Stimulated activated CD4-positive, alpha-beta T cell treated with anti-CD3 and anti-CD28 coated beads, TNF-alpha, amount 100 ng/mL, for 48 hours (primary cell): ENCODE data around the gene MAML2.

Experiments used
- DNase-seq, 3 donors: peaks; one replicate each; pipeline ENCODE4 v3.0.0-alpha.2; 2020; ENCODE audit warnings: low read depth in 3 of 3

Gene MAML2

GRCh38 chr11:96318399-96318798 is 24.6 kb downstream of the MAML2 start:
- DNase-seq: no peak

GRCh38 chr11:96317985-96318384 is 25.0 kb downstream of the MAML2 start:
- DNase-seq: no peak

- no peak for DNase-seq
Measured at GRCh38 chr11:96317571-96317970, 25.4 kb downstream of the MAML2 start.

GRCh38 chr11:96316869-96317268 is 26.1 kb downstream of the MAML2 start:
- no peak for DNase-seq

- DNase-seq: no peak
Measured at GRCh38 chr11:96315476-96315875, 27.5 kb downstream of the MAML2 start.

- DNase-seq: no peak
Measured at GRCh38 chr11:96314326-96315020, 28.5 kb downstream of the MAML2 start.

- DNase-seq: no peak
Measured at GRCh38 chr11:96313163-96313562, 29.8 kb downstream of the MAML2 start.

- no peak for DNase-seq
Measured at GRCh38 chr11:96311120-96311568, 31.9 kb downstream of the MAML2 start.

- DNase-seq: no peak
Measured at GRCh38 chr11:96310236-96310635, 32.8 kb downstream of the MAML2 start.

- DNase-seq: no peak
Measured at GRCh38 chr11:96309643-96310017, 33.4 kb downstream of the MAML2 start.

GRCh38 chr11:96309016-96309642 is 33.9 kb downstream of the MAML2 start:
- DNase-seq: no peak

- DNase-seq: no peak
Measured at GRCh38 chr11:96307776-96308140, 35.2 kb downstream of the MAML2 start.

- no peak for DNase-seq
Measured at GRCh38 chr11:96306933-96307775, 35.8 kb downstream of the MAML2 start.

- no peak for DNase-seq
Measured at GRCh38 chr11:96306600-96306932, 36.4 kb downstream of the MAML2 start.

- no peak for DNase-seq
Measured at GRCh38 chr11:96306071-96306470, 36.9 kb downstream of the MAML2 start.

- DNase-seq: no peak
Measured at GRCh38 chr11:96303980-96304379, 39.0 kb downstream of the MAML2 start.

GRCh38 chr11:96303064-96303463 is 39.9 kb downstream of the MAML2 start:
- no peak for DNase-seq

- no peak for DNase-seq
Measured at GRCh38 chr11:96301818-96302217, 41.2 kb downstream of the MAML2 start.

GRCh38 chr11:96299155-96299888 is 43.7 kb downstream of the MAML2 start:
- DNase-seq: no peak

GRCh38 chr11:96295369-96295768 is 47.6 kb downstream of the MAML2 start:
- no peak for DNase-seq

- DNase-seq: no peak
Measured at GRCh38 chr11:96294289-96294688, 48.7 kb downstream of the MAML2 start.

- DNase-seq: no peak
Measured at GRCh38 chr11:96293598-96294021, 49.4 kb downstream of the MAML2 start.
